GM23338 (cell line): ENCODE data around the gene OPRPN. TPM values are rescaled to one million over a fixed set of nuclear protein-coding genes. Genes with fewer than 3 reads are reported as not detected.

Source experiments
- ATAC-seq: fragments of 200-7000 bp; cut with Tn5 transposase; 3 replicates; pipeline ENCODE4 v1.9.1; 2020
- DNase-seq: peaks from one replicate; pipeline ENCODE4 v3.0.0-alpha.2; 2015; ENCODE audit warnings: low spot score
- H2AFZ ChIP-seq: fragments of 200-600 bp; sonication (generic); 2 replicates; pipeline ENCODE4 v1.8.0; 2016; ENCODE audit warnings: antibody characterized with exemption, mild to moderate bottlenecking, moderate library complexity
- H3F3A ChIP-seq: fragments of 200-600 bp; sonication (generic); replicated peaks from 2 replicates; pipeline ENCODE4 v1.8.0; 2017; ENCODE audit warnings: antibody characterized with exemption, mixed run types, low read depth
- H3K27ac ChIP-seq: fragments of 200-600 bp; sonication (generic); 2 replicates; pipeline ENCODE4 v1.6.1; 2016; ENCODE audit warnings: low read depth
- H3K27me3 ChIP-seq: fragments of 200-600 bp; sonication (generic); 2 replicates; pipeline ENCODE4 v1.8.0; 2016; ENCODE audit warnings: mild to moderate bottlenecking, mixed run types, moderate library complexity; ENCODE audit not compliant: insufficient read depth
- H3K36me3 ChIP-seq: fragments of 200-600 bp; sonication (generic); 2 replicates; pipeline ENCODE4 v1.8.0; 2016; ENCODE audit warnings: mild to moderate bottlenecking; ENCODE audit not compliant: insufficient read depth
- H3K4me1 ChIP-seq: fragments of 200-600 bp; sonication (generic); 2 replicates; pipeline ENCODE4 v1.8.0; 2016; ENCODE audit warnings: mild to moderate bottlenecking, moderate library complexity; ENCODE audit not compliant: insufficient read depth
- H3K4me2 ChIP-seq: fragments of 200-600 bp; sonication (generic); 2 replicates; pipeline ENCODE4 v1.7.1; 2017; ENCODE audit warnings: mixed run types
- H3K4me3 ChIP-seq: fragments of 200-600 bp; sonication (generic); 2 replicates; pipeline ENCODE4 v1.6.1; 2016; ENCODE audit warnings: mixed run types
- H3K79me2 ChIP-seq: fragments of 200-600 bp; sonication (generic); replicated peaks from 2 replicates; pipeline ENCODE4 v1.8.0; 2017; ENCODE audit warnings: mild to moderate bottlenecking; ENCODE audit not compliant: insufficient read depth
- H3K9me2 ChIP-seq: fragments of 200-600 bp; sonication (generic); 2 replicates; pipeline ENCODE4 v1.8.0; 2017; ENCODE audit not compliant: insufficient read depth
- H4K20me1 ChIP-seq: fragments of 200-600 bp; sonication (generic); replicated peaks from 2 replicates; pipeline ENCODE4 v1.8.0; 2017; ENCODE audit warnings: mild to moderate bottlenecking; ENCODE audit not compliant: insufficient read depth
- H3K27ac Mint-ChIP-seq: 2 replicates; pipeline ENCODE4 v1.8.0; 2020; ENCODE audit warnings: inconsistent platforms, mild to moderate bottlenecking, moderate library complexity, mixed read lengths
- H3K27me3 Mint-ChIP-seq: 3 replicates; pipeline ENCODE4 v1.8.0; 2022; ENCODE audit warnings: low read depth, mild to moderate bottlenecking, moderate library complexity, mixed read lengths, inconsistent platforms; ENCODE audit not compliant: insufficient read depth, poor library complexity
- H3K36me3 Mint-ChIP-seq: 3 replicates; pipeline ENCODE4 v1.8.0; 2021; ENCODE audit warnings: low read depth, mild to moderate bottlenecking, inconsistent platforms, moderate library complexity, mixed read lengths
- H3K4me1 Mint-ChIP-seq: 3 replicates; pipeline ENCODE4 v1.8.0; 2020; ENCODE audit warnings: mild to moderate bottlenecking, inconsistent platforms, mixed read lengths
- H3K4me3 Mint-ChIP-seq: 3 replicates; pipeline ENCODE4 v1.8.0; 2021; ENCODE audit warnings: moderate library complexity, mild to moderate bottlenecking, inconsistent platforms, mixed read lengths
- H3K9me3 Mint-ChIP-seq: 3 replicates; pipeline ENCODE4 v1.8.0; 2020; ENCODE audit warnings: moderate library complexity, mild to moderate bottlenecking, inconsistent platforms, mixed read lengths
- EZH2 ChIP-seq: fragments of 200-600 bp; sonication (generic); IDR thresholded peaks from one replicate; pipeline ENCODE4 v1.8.0; 2017; ENCODE audit warnings: antibody characterized with exemption, mild to moderate bottlenecking, low read depth; ENCODE audit not compliant: unreplicated experiment
- EZH2phosphoT487 ChIP-seq: fragments of 200-600 bp; sonication (generic); IDR thresholded peaks from one replicate; pipeline ENCODE4 v1.8.1; 2018; ENCODE audit warnings: antibody characterized with exemption; ENCODE audit not compliant: unreplicated experiment
- NANOG ChIP-seq: IDR thresholded peaks from 2 replicates; pipeline ENCODE4 v1.6.1; 2016; ENCODE audit warnings: antibody characterized with exemption, borderline replicate concordance
- STAT1 ChIP-seq: IDR thresholded peaks from one replicate; pipeline ENCODE4 v1.6.1; 2016; ENCODE audit warnings: antibody characterized with exemption; ENCODE audit not compliant: unreplicated experiment
- ZNF114 ChIP-seq: fragments of 250-450 bp; sonication (Bioruptor Pico); IDR thresholded peaks from 2 replicates; pipeline ENCODE4 v1.5.0; 2020; ENCODE audit warnings: mild to moderate bottlenecking, moderate library complexity
- polyA plus RNA-seq: library from polyadenylated mRNA; unstranded; fragments of >200 nt; fragmentation: Nextera tagmentation; extraction: Ambion mirVana; gene quantifications from 2 replicates; pipeline ENCODE4 v1.2.1, GENCODE V29; 2016
- total RNA-seq: library from RNA; depleted of rRNA; stranded (reverse); fragments of >200 nt; shearing (Covaris generic); gene quantifications from 2 replicates; pipeline ENCODE4 v1.2.3, GENCODE V29; 2014
- TF ChIP-seq, protein P1 (sequence below), 2 experiments: fragments of 200-600 bp in 1 of 2; sonication (generic) in 1 of 2; conservative IDR thresholded peaks; 2 replicates each; pipeline versions ENCODE4 v1.5.1 to v1.6.1; 2016 to 2017; ENCODE audit warnings: antibody characterized with exemption in 2 of 2, low read depth in 2 of 2, mild to moderate bottlenecking in 2 of 2, moderate library complexity in 1 of 2
- TF ChIP-seq, protein P2 (sequence below): IDR thresholded peaks from 2 replicates; pipeline ENCODE4 v1.6.1; 2016; ENCODE audit warnings: antibody characterized with exemption
- TF ChIP-seq, protein P3 (sequence below): IDR thresholded peaks from one replicate; pipeline ENCODE4 v1.6.1; 2018; ENCODE audit warnings: antibody characterized with exemption; ENCODE audit not compliant: unreplicated experiment

OPRPN gene
- total and polyA plus RNA-seq, 2 experiments from 2014 or later, result not detected

DNA sequence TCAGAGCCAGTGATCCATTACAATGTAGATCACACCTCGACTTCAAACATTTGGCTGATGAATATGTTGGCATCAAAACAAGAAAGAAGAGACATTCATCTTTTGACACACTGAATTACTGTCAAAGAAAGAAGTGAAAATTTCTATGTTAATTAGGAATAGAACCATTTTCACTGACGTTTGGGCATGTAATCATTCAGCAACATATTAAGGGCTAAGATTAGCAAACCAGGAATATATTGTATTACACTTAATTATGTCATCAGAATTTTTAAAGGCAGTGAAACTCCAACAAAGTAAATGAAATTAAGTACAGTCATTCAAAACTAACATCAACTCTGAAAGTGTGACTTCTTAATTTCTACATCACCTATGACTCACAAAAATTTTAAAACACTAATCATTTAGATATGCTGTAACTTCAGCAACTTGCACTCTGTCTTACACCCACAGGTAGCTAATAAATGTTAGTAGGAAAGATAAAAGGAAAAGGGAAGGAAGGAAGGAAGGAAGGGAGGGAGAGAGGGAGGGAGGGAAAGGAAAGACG, 38.6 kb upstream of the OPRPN start:
- Mint-ChIP-seq H3K27ac (no peak overlapping the region), H3K27me3 (no peaks in the 10 kb centered on the region), H3K4me1 (peaks cover 2% of the 10 kb centered on the region; the same call in 1 of the 3 replicates), H3K4me3 (no peak overlapping the region), H3K9me3 (no peaks in the 10 kb centered on the region), H3K36me3 (no peaks in the 10 kb centered on the region)
- no peaks in the 10 kb centered on the region for H4K20me1 ChIP-seq
- no peaks in the 10 kb centered on the region for H3K79me2 ChIP-seq
- ATAC-seq, result no peak
- H3K27ac ChIP-seq, result no peak overlapping the region
- no peaks in the 10 kb centered on the region for H3K36me3 ChIP-seq
- no peaks in the 10 kb centered on the region for H3K27me3 ChIP-seq
- no peak overlapping the region for H3K4me2 ChIP-seq
- no peaks in the 10 kb centered on the region for H3F3A ChIP-seq
- TF ChIP-seq, protein P1, sequence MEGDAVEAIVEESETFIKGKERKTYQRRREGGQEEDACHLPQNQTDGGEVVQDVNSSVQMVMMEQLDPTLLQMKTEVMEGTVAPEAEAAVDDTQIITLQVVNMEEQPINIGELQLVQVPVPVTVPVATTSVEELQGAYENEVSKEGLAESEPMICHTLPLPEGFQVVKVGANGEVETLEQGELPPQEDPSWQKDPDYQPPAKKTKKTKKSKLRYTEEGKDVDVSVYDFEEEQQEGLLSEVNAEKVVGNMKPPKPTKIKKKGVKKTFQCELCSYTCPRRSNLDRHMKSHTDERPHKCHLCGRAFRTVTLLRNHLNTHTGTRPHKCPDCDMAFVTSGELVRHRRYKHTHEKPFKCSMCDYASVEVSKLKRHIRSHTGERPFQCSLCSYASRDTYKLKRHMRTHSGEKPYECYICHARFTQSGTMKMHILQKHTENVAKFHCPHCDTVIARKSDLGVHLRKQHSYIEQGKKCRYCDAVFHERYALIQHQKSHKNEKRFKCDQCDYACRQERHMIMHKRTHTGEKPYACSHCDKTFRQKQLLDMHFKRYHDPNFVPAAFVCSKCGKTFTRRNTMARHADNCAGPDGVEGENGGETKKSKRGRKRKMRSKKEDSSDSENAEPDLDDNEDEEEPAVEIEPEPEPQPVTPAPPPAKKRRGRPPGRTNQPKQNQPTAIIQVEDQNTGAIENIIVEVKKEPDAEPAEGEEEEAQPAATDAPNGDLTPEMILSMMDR (conservative IDR thresholded peaks at IDR 0.05; ENCODE audit: low read depth in 2 of 2), result no peak
- TF ChIP-seq, protein P2, sequence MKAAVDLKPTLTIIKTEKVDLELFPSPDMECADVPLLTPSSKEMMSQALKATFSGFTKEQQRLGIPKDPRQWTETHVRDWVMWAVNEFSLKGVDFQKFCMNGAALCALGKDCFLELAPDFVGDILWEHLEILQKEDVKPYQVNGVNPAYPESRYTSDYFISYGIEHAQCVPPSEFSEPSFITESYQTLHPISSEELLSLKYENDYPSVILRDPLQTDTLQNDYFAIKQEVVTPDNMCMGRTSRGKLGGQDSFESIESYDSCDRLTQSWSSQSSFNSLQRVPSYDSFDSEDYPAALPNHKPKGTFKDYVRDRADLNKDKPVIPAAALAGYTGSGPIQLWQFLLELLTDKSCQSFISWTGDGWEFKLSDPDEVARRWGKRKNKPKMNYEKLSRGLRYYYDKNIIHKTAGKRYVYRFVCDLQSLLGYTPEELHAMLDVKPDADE, result no peak
- TF ChIP-seq EZH2phosphoT487, result no peak
- TF ChIP-seq, protein P3, sequence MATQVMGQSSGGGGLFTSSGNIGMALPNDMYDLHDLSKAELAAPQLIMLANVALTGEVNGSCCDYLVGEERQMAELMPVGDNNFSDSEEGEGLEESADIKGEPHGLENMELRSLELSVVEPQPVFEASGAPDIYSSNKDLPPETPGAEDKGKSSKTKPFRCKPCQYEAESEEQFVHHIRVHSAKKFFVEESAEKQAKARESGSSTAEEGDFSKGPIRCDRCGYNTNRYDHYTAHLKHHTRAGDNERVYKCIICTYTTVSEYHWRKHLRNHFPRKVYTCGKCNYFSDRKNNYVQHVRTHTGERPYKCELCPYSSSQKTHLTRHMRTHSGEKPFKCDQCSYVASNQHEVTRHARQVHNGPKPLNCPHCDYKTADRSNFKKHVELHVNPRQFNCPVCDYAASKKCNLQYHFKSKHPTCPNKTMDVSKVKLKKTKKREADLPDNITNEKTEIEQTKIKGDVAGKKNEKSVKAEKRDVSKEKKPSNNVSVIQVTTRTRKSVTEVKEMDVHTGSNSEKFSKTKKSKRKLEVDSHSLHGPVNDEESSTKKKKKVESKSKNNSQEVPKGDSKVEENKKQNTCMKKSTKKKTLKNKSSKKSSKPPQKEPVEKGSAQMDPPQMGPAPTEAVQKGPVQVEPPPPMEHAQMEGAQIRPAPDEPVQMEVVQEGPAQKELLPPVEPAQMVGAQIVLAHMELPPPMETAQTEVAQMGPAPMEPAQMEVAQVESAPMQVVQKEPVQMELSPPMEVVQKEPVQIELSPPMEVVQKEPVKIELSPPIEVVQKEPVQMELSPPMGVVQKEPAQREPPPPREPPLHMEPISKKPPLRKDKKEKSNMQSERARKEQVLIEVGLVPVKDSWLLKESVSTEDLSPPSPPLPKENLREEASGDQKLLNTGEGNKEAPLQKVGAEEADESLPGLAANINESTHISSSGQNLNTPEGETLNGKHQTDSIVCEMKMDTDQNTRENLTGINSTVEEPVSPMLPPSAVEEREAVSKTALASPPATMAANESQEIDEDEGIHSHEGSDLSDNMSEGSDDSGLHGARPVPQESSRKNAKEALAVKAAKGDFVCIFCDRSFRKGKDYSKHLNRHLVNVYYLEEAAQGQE, result no peak
- TF ChIP-seq NANOG, result no peak
- H3K9me2 ChIP-seq, result 0 out of 2 replicates have a peak, but pooled peaks cover 5% of the 10 kb centered on the region
- no peak overlapping the region for H2AFZ ChIP-seq
- no peaks in the 10 kb centered on the region for H3K4me1 ChIP-seq
- no peak for DNase-seq
- H3K4me3 ChIP-seq, result no peak overlapping the region

DNA sequence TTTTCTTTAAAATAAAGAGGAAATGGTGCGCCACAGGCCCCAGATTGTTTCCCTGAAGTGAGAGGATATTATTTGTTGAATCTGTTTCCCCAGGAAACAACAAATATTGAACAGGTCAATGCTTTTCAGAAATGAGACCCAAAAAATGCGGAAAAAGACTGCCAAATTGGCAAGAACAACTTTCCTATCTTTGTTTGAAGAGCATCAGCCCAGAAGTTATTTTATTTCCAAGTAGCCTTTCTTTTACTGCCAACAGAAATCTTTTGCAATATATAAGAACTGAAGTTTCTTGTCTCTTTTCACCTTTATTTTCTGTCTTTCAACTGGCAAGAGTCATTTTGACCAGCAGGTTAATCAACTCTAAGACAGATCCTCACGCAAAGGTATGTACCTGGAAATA, 37.3 kb upstream of the OPRPN start, which contains the start of gene SMR3A:
Gene SMR3A (plus strand): TSS at position 301 of the 400 bp plus-strand sequence. CDS start 1,356 bp downstream, outside the sequence.
- no peak within 1 kb of the TSS; the same call in 1 of the 2 replicates for H3K27ac Mint-ChIP-seq
- Histone ChIP-seq H3K27ac (no peak within 1 kb of the TSS), H3K36me3 (no peaks in the 10 kb centered on the region), H3F3A (no peaks in the 10 kb centered on the region), H3K4me1 (no peaks in the 10 kb centered on the region), H2AFZ (no peak within 1 kb of the TSS), H3K4me3 (no peak within 1 kb of the TSS), H3K79me2 (no peaks in the 10 kb centered on the region), H3K4me2 (no peak within 1 kb of the TSS), H4K20me1 (no peaks in the 10 kb centered on the region), H3K9me2 (no peaks in the 10 kb centered on the region), H3K27me3 (no peaks in the 10 kb centered on the region)
- H3K36me3 Mint-ChIP-seq, result no peaks in the 10 kb centered on the region
- H3K4me3 Mint-ChIP-seq, result no peak within 1 kb of the TSS
- no peak for ATAC-seq
- H3K4me1 Mint-ChIP-seq, result no peaks in the 10 kb centered on the region; the same call in 2 of the 3 replicates
- TF ChIP-seq EZH2, result no peak
- TF ChIP-seq, protein P2, result no peak
- TF ChIP-seq NANOG, result no peak
- TF ChIP-seq ZNF114, result no peak
- no peak for TF ChIP-seq STAT1
- no peak for DNase-seq
- no peaks in the 10 kb centered on the region for H3K27me3 Mint-ChIP-seq
- no peaks in the 10 kb centered on the region for H3K9me3 Mint-ChIP-seq
